T47D (cell line): ENCODE data around the gene PRIM2.
"Not testable (repeated sequence)": the region's sequence is repeated elsewhere in the genome, so short reads cannot be mapped to it uniquely, and the experiment has no call there.

Experiments used
- DNase-seq, 2 experiments: peaks; one replicate each; pipeline versions ENCODE4 v3.0.0 to v3.0.0-alpha.2; 2011 to 2012; ENCODE audit warnings: low read depth in 1 of 2, low spot score in 1 of 2
- JUND ChIP-seq: IDR thresholded peaks from 2 replicates; pipeline ENCODE4 v1.6.1; 2012; ENCODE audit warnings: low read depth
- in situ Hi-C: cut with HindIII; loops from 2 replicates; pipeline ENCODE4 v1.10.0; 2016; ENCODE audit warnings: low sequenced_read_pairs, low pct_unique_long_range_greater_than_20kb

Gene PRIM2

GRCh38 chr6:57432919-57433684 is 115.7 kb downstream of the PRIM2 start:
- DNase-seq: no peak
- in situ Hi-C loops: no loop called here
- no peak for TF ChIP-seq JUND

DNA sequence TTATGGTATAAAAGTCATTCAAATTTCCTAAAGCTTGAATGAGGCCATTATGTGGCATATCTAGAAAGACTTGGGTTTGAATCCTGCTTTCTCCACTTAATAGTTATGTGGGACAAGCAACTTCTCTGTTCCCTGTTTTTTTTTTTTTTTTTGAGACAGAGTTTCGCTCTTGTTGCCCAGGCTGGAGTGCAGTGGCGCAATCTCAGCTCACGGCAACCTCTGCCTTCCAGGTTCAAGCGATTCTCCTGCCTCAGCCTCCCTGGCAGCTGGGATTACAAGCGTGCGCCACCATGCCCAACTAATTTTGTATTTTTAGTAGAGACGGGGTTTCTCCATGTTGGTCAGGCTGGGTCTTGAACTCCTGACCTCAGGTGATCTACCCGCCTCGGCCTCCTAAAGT is 116.4 kb downstream of the PRIM2 start:
- in situ Hi-C loops, DNase-seq: not testable (repeated sequence)

GRCh38 chr6:57434944-57435343 is 117.5 kb downstream of the PRIM2 start:
- no peak for TF ChIP-seq JUND
- in situ Hi-C loops: no loop called here

GRCh38 chr6:57435475-57436160 is 118.2 kb downstream of the PRIM2 start:
- in situ Hi-C loops: no loop called here

More at GRCh38 chr6:57434944-57435343, 117.5 kb downstream of the PRIM2 start:
- no peak for DNase-seq

DNA sequence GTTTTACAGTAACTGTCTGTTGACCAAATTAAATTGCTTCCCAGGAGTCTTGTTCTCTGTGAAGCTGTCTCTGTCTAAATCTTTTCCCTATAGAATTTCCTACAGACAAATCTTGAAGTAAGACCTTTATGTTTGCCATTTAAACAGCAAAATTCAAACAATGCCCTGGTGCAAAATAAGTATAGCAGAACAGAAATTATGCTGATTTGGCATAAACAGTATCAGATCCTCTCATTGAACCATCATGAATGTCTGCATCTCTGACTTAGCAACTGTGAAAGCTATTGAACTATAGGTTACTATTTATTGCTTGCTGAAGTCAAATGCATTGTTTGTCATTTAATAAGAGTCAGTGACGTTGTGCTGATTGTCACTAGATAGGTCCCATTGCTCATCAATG is 123.3 kb downstream of the PRIM2 start:
- DNase-seq, in situ Hi-C loops: not testable (repeated sequence)

More at GRCh38 chr6:57435475-57436160, 118.2 kb downstream of the PRIM2 start:
- DNase-seq: no peak
- no peak for TF ChIP-seq JUND

- in situ Hi-C loops, DNase-seq: not testable (repeated sequence)
Observed at GRCh38 chr6:57442133-57442532, 124.7 kb downstream of the PRIM2 start.

DNA sequence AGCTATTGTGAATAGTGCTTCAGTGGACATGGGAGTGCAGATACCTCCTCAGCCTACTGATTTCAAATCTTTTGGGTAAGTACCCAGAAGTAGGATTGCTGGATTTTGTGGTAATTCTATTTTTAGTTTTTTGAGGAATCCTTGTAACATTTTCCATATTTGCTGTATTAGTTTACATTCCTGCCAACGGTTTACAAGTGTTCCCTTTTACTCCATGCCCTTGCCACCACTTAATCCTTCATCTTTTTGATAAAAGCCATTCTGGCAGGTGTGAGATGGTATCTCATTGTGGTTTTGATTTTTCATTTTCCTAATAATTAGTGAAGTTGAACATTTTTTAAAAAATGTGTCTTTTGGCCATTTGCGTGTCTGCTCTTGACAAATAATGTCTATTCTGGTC is 125.8 kb downstream of the PRIM2 start:
- in situ Hi-C loops, DNase-seq: not testable (repeated sequence)

GRCh38 chr6:57444787-57445186 is 127.4 kb downstream of the PRIM2 start:
- in situ Hi-C loops, DNase-seq: not testable (repeated sequence)

- in situ Hi-C loops: not testable (repeated sequence)
Observed at GRCh38 chr6:57445379-57445778, 127.9 kb downstream of the PRIM2 start.

DNA sequence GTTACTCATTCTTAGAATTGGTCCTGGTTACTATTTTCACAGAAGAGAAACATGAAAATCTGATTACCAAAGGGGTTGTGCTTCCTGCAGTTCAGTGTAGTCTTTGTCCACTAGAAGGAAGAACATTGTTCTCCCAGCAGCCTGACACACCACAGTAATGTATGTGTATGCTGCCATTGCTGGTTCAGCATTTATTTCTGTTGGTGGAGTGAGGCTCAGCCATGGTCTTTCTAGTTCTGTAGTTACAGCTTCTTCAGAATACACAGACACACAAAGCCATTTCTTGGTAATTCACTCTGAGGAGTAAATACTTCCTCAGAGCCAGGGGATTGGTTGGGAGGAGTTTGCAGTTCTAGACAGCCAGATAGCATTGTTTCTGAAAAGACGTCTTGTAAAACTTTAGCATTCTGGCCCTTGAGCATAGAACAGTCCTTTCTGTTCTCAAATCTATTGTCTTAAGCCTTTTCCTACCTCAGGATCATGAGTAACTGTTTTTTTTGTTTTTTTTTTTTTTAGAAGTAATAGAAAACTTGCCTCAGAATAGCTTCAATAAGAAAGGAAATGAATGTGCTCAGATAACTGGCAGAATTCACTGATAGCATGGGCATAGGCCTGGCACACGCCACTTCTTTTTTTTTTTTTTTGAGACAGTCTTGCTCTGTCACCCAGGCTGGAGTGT is 128.5 kb downstream of the PRIM2 start:
- DNase-seq, in situ Hi-C loops: not testable (repeated sequence)

More at GRCh38 chr6:57445379-57445778, 127.9 kb downstream of the PRIM2 start:
- not testable (repeated sequence) for DNase-seq

GRCh38 chr6:57449496-57450066 is 132.2 kb downstream of the PRIM2 start:
- DNase-seq, in situ Hi-C loops: not testable (repeated sequence)

GRCh38 chr6:57459781-57460180 is 142.4 kb downstream of the PRIM2 start:
- in situ Hi-C loops, DNase-seq: not testable (repeated sequence)

- DNase-seq, in situ Hi-C loops: not testable (repeated sequence)
Observed at GRCh38 chr6:57461022-57461421, 143.6 kb downstream of the PRIM2 start.

- in situ Hi-C loops, DNase-seq: not testable (repeated sequence)
Observed at GRCh38 chr6:57463809-57464208, 146.4 kb downstream of the PRIM2 start.

DNA sequence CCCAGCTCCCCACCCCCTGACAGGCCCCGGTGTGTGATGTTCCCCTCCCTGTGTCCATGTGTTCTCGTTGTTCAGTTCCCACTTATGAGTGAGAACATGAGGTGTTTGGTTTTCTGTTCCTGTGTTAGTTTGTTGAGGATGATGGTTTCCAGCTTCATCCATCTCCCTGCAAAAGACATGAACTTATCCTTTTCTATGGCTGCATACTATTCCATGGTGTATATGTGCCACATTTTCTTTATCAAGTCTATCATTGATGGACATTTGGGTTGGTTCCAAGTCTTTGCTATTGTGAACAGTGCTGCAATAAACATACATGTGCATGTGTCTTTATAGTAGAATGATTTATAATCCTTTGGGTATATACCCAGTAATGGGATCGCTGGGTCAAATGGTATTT is 148.5 kb downstream of the PRIM2 start:
- DNase-seq, in situ Hi-C loops: not testable (repeated sequence)
